A673 (cell line): ENCODE results near the gene RGPD5. TPM values are rescaled to one million over a fixed set of nuclear protein-coding genes. Genes with fewer than 3 reads are reported as not detected.
"Not testable (repeated sequence)": the region's sequence is repeated elsewhere in the genome, so short reads cannot be mapped to it uniquely, and the experiment has no call there.

ENCODE experiments used
- BruUV-seq: library from RNA; stranded (reverse); fragments of 400-500 nt; replicated peaks from 2 replicates; lab custom pipeline; 2021; lab: Mats Ljungman, UMichigan
- CTCF ChIA-PET: fragments of 300-600 bp; sonication (Branson Sonifier 250); formaldehyde crosslinking; loops from one replicate; lab custom pipeline; 2022; ENCODE audit warnings: antibody characterized with exemption; lab: Charles Lee
- POLR2A ChIA-PET: fragments of 300-600 bp; sonication (Branson Sonifier 250); formaldehyde crosslinking; loops from one replicate; lab custom pipeline; 2022; ENCODE audit warnings: antibody characterized with exemption; ENCODE audit not compliant: low non-redundant PET; lab: Charles Lee
- DNase-seq: peaks from one replicate; pipeline ENCODE4 v3.0.0-alpha.2; 2015; ENCODE audit warnings: low spot score
- H3K27ac ChIP-seq: fragments of 200-600 bp; sonication (generic); 2 replicates; pipeline ENCODE4 v1.5.1; 2016; ENCODE audit warnings: mixed run types, low read depth, mild to moderate bottlenecking, mixed read lengths, antibody characterized with exemption, low read length; ENCODE audit not compliant: poor library complexity, severe bottlenecking
- H3K27me3 ChIP-seq: fragments of 200-600 bp; sonication (generic); replicated peaks from 2 replicates; pipeline ENCODE4 v1.6.1; 2017; ENCODE audit warnings: mixed run types, low read depth, mild to moderate bottlenecking, mixed read lengths, antibody characterized with exemption, low read length; ENCODE audit not compliant: insufficient read depth, poor library complexity
- H3K36me3 ChIP-seq: fragments of 200-600 bp; sonication (generic); 2 replicates; pipeline ENCODE4 v1.6.1; 2016; ENCODE audit warnings: mixed run types, mild to moderate bottlenecking, mixed read lengths, antibody characterized with exemption, low read length; ENCODE audit not compliant: insufficient read depth, poor library complexity, severe bottlenecking
- H3K4me1 ChIP-seq: fragments of 200-600 bp; sonication (generic); 2 replicates; pipeline ENCODE4 v1.6.1; 2017; ENCODE audit warnings: mixed run types, mild to moderate bottlenecking, mixed read lengths, antibody characterized with exemption, low read length; ENCODE audit not compliant: insufficient read depth, poor library complexity, severe bottlenecking
- H3K4me3 ChIP-seq: fragments of 200-600 bp; sonication (generic); 2 replicates; pipeline ENCODE4 v1.5.1; 2016; ENCODE audit warnings: low read depth, mixed run types, mild to moderate bottlenecking, mixed read lengths, low read length; ENCODE audit not compliant: poor library complexity, severe bottlenecking
- H3K9me3 ChIP-seq: fragments of 200-600 bp; sonication (generic); 2 replicates; pipeline ENCODE4 v1.6.1; 2016; ENCODE audit warnings: mixed run types, low read depth, mild to moderate bottlenecking, mixed read lengths, antibody characterized with exemption, low read length; ENCODE audit not compliant: poor library complexity, severe bottlenecking
- intact Hi-C: fragments of 100-400 bp; cut with micrococcal nuclease; formaldehyde crosslinking; loops from one replicate; pipeline ENCODE4 v1.10.0; 2022; ENCODE audit not compliant: unreplicated experiment
- total RNA-seq: library from RNA; stranded (reverse); gene quantifications from 2 replicates; pipeline ENCODE4 v1.2.3, GENCODE V29; 2021

Gene RGPD5
- total RNA-seq, 1 experiment from 2014 or later: 45.6 TPM

DNA sequence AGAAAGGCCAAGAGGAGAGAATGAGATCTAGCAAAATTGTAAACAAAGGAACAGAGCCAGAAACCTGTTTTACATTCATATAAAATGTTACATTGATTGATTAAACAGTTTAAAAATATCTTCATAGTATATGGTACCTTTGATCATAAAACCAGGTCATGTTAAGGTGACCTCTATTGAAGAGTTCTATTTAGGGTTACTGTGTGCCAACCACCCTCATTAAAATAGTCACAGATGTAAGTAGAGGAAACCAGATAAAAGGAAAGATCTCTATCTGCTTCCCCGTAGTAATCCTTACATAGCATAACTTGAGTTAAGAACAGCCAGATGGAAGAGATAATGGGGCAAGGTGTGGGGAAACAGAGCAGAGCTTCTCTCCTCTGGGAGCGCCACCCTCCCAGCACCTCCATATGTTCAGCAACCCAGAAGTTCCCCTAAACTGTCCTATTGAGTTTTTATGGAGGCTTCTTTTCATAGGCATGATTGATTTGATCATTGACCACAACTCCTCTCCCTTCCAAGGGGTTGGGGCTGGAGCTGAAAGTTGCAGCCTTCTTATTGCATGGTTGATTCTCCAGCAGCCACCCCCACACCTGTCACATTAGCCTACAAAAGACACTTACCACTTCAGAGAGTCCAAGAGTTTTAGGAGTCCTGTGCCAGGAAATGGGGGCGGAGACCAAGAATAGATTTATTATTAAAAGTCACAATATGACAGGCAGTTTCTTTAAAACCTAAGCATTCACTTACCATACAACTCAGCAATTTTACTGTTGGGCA is 101.2 kb downstream of the RGPD5 start:
- H3K27ac ChIP-seq, CTCF ChIA-PET, POLR2A ChIA-PET, H3K9me3 ChIP-seq, H3K4me1 ChIP-seq, H3K27me3 ChIP-seq, BruUV-seq, H3K4me3 ChIP-seq, intact Hi-C loops, H3K36me3 ChIP-seq, DNase-seq: not testable (repeated sequence)

DNA sequence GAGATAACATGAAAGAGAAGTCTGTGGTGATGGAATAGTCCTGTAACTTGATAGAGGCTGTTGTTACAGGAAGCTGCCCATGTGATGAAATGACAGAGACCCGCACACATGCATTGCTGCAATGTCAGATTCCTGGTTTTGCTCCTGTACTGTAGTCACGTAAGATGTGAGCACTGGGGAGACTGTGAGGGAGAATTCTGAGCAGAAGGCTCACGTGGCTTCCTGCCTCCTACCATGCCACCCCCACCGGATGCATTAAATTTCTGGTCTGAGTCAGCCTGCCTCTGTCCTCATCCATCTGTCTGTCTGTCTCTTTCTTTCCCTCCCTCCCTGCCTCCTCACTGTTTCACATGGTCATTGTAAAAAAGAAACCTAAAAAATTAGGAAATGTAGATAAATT is 102.1 kb downstream of the RGPD5 start:
- H3K4me1 ChIP-seq, POLR2A ChIA-PET, H3K9me3 ChIP-seq, H3K27me3 ChIP-seq, BruUV-seq, CTCF ChIA-PET, H3K36me3 ChIP-seq, intact Hi-C loops, DNase-seq, H3K4me3 ChIP-seq, H3K27ac ChIP-seq: not testable (repeated sequence)

DNA sequence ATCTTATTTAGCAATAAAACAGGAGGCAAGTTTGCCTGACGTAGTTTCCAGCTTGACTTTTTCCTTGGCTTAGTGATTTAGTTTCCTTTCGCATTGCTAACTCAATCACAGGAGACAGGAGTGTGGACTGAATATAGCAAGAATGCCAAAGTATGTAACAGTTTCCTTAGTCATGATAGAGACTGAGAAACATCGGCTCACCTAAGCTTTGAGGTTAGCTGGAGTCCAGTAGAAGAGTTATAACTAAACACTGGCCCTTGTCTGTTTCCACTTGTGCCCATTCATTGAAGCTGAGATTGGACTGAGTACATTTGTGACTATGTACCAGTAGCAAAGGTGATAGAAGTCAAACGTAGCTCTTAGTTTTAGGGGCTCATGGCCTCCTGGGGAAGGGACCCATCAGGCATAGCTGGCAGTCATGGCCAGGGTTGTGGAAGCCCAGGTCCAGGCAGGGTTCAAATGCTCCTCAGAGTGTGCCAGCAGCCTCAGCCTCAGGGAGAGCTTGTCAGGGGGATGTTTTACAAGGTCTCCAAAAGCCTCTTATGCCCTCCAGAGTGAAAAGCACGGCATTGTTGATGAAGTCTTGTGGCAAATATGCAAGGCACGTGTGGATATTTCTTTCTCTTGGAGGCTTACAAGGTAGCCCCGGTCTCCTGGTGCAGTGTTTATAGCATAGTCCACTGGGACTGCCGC is 103.8 kb downstream of the RGPD5 start:
- H3K27me3 ChIP-seq, H3K4me3 ChIP-seq, H3K36me3 ChIP-seq, H3K4me1 ChIP-seq, DNase-seq, H3K27ac ChIP-seq, CTCF ChIA-PET, intact Hi-C loops, BruUV-seq, POLR2A ChIA-PET, H3K9me3 ChIP-seq: not testable (repeated sequence)

DNA sequence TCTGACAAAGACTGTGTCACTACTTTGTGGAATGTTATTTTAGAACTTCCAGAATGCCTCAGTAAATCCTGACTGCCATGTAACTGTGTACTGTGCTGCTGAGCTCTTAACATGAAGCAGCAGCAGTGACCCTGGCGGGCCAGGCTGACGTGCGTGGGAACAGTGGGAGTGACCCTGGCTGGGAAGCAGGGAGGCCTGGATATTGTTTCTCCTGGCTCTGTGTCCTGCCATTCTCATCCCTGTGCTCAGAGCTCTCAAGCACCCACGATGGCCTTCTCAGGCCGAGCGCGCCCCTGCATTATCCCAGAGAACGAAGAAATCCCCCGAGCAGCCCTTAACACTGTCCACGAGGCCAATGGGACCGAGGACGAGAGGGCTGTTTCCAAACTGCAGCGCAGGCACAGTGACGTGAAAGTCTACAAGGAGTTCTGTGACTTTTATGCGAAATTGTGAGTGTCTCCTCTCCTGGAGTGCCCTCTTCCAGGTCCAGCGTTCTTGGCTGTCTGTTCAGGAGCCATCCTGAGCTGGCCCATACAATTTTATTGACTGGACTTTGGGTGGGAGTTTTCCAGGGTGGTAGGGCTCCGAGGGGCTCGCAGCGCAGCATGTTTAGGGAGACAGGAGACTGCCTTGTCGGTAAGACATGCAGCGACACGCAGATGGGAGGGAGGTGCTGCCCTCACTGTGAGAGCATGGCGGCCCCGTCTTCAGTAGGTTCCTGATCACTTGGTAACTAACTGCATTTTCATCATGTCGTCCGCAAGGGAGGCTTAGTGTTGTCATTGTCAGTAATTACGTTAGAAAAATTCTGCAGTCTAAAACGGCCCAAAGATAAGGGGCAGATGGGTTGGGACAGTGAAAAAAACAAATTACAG is 104.6 kb downstream of the RGPD5 start, which contains the start of gene LIMS3:
Gene LIMS3, plus strand, starts transcription at position 227 of the 875 bp plus-strand sequence. Its CDS starts 41 bp downstream, at position 268.
- H3K36me3 ChIP-seq, H3K9me3 ChIP-seq, H3K4me3 ChIP-seq, CTCF ChIA-PET, BruUV-seq, POLR2A ChIA-PET, H3K27ac ChIP-seq, DNase-seq, intact Hi-C loops, H3K4me1 ChIP-seq, H3K27me3 ChIP-seq: not testable (repeated sequence)

DNA sequence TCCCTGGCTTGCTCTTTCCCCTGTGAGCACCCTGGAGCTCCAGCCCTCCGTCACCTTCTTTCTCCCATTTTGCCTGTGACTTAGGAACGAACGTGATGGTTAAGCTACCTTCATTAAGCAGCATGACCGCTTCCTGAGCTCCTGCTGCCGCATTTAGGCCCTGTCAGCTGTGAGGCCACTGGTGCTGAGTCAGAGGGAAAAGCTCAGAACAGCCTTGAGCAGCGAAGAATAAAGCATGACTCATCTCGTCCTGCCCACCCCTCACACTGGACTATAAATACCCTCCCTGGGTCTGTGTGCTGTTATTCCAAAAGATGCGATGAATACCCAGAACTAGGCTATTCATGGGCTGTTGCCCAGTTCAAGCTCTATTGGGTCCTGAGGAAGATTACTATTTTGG is 111.7 kb downstream of the RGPD5 start:
- H3K36me3 ChIP-seq, POLR2A ChIA-PET, BruUV-seq, H3K27me3 ChIP-seq, H3K4me1 ChIP-seq, DNase-seq, intact Hi-C loops, H3K27ac ChIP-seq, H3K9me3 ChIP-seq, H3K4me3 ChIP-seq, CTCF ChIA-PET: not testable (repeated sequence)

Other genes with a start within 250 kb of the RGPD5 start
- 106 and 118 TPM in 2 replicates for gene SEPTIN10, start 180.3 kb upstream of the RGPD5 start, total RNA-seq
- 10.6 and 13.1 TPM in 2 replicates for gene SOWAHC, start 179.9 kb upstream of the RGPD5 start, total RNA-seq
- gene LIMS3, start 104.4 kb downstream of the RGPD5 start, total RNA-seq: 2.3 and 2.7 TPM in 2 replicates